ENCODE measurements around the gene NME1. TPM values are rescaled to one million over a fixed set of nuclear protein-coding genes. Genes with fewer than 3 reads are reported as not detected.
"Not testable (repeated sequence)": the region's sequence is repeated elsewhere in the genome, so short reads cannot be mapped to it uniquely, and the experiment has no call there.

NME1 gene
- total RNA-seq, 4 donors from 2014 or later, result 8.7 to 50.4 (median 20.2) TPM

- WGBS, 2 donors (ENCODE audit: low coverage in 1 of 2), result 1% methylated on average over 53 of the region's 98 CpGs; no CpG with 5 or more reads in 1 of the 2 donors
- H3K9me3 ChIP-seq, result no peaks in the 10 kb centered on the region
- H3K27ac ChIP-seq, result peak within 1 kb of the TSS; percentile 97 to 98 (median 98)
- in situ Hi-C loops (cut with MboI; ENCODE audit: low pct_ligation_motif_present in 1 of 4, low pct_unique_long_range_greater_than_20kb in 1 of 4, low sequenced_read_pairs in 3 of 4) (loop anchor here in 2 of 4 donors (25.0 kb wide), 1 partner anchor 304 kb away; the partner anchor contains the start of gene TOB1 (in 2 of the 2)), intact Hi-C loops (cut with DNase I; ENCODE audit: low total_unique reads) (no loop called here)
- peaks cover 0 to 9% (median 2%) of the 10 kb centered on the region in 4 donors for H3K36me3 ChIP-seq
- H3K27me3 ChIP-seq, result no peaks in the 10 kb centered on the region
- DNase-seq, result peak; percentile 95
- peak within 1 kb of the TSS; percentile 70 to 100 (median 92) for H3K4me3 ChIP-seq
- TF ChIP-seq POLR2AphosphoS5 (IDR thresholded peaks at IDR 0.05), result peak; percentile 68 to 92 (median 91)
- no peak for TF ChIP-seq EP300 (IDR thresholded peaks at IDR 0.05; ENCODE audit: low read depth)
- peak; percentile 5 for TF ChIP-seq POLR2A (IDR thresholded peaks at IDR 0.05)
- TF ChIP-seq, protein P1, sequence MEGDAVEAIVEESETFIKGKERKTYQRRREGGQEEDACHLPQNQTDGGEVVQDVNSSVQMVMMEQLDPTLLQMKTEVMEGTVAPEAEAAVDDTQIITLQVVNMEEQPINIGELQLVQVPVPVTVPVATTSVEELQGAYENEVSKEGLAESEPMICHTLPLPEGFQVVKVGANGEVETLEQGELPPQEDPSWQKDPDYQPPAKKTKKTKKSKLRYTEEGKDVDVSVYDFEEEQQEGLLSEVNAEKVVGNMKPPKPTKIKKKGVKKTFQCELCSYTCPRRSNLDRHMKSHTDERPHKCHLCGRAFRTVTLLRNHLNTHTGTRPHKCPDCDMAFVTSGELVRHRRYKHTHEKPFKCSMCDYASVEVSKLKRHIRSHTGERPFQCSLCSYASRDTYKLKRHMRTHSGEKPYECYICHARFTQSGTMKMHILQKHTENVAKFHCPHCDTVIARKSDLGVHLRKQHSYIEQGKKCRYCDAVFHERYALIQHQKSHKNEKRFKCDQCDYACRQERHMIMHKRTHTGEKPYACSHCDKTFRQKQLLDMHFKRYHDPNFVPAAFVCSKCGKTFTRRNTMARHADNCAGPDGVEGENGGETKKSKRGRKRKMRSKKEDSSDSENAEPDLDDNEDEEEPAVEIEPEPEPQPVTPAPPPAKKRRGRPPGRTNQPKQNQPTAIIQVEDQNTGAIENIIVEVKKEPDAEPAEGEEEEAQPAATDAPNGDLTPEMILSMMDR (IDR thresholded peaks at IDR 0.05), result no peak
- peaks cover 7 to 24% (median 17%) of the 10 kb centered on the region in 4 donors for H3K4me1 ChIP-seq
Measured at GRCh38 chr17:51166198-51166986, 13.0 kb downstream of the NME1 start, which contains the start of gene NME2. Gene NME2 (plus strand): TSS chr17:51166411. CDS start chr17:51166831, 420 bp downstream.

- peak overlapping the region; percentile 97 to 98 (median 98) for H3K27ac ChIP-seq
- H3K4me3 ChIP-seq, result peak overlapping the region; percentile 70 to 100 (median 92)
- DNase-seq, result peak; percentile 64
- in situ Hi-C loops (cut with MboI; ENCODE audit: low pct_ligation_motif_present in 1 of 4, low pct_unique_long_range_greater_than_20kb in 1 of 4, low sequenced_read_pairs in 3 of 4) (loop anchor here in 2 of 4 donors (25.0 kb wide), 1 partner anchor 305 kb away; the partner anchor contains the start of gene TOB1 (in 2 of the 2)), intact Hi-C loops (cut with DNase I; ENCODE audit: low total_unique reads) (no loop called here)
- H3K9me3 ChIP-seq, result no peaks in the 10 kb centered on the region
- H3K36me3 ChIP-seq, result peaks cover 0 to 11% (median 3%) of the 10 kb centered on the region in 4 donors
- whole genome bisulfite sequencing, 2 donors (ENCODE audit: low coverage in 1 of 2), result 0 to 8% methylated on average over 2 to 40 of the region's 42 CpGs
- no peaks in the 10 kb centered on the region for H3K27me3 ChIP-seq
- peaks cover 7 to 24% (median 17%) of the 10 kb centered on the region in 4 donors for H3K4me1 ChIP-seq
- TF ChIP-seq POLR2AphosphoS5 (IDR thresholded peaks at IDR 0.05) (peak in 1 of 3 donors; percentile 4), EP300 (IDR thresholded peaks at IDR 0.05; ENCODE audit: low read depth) (no peak)
- TF ChIP-seq, protein P1 (IDR thresholded peaks at IDR 0.05), result peak; percentile 72 to 87 (median 74)
Measured at GRCh38 chr17:51166987-51167931, 13.9 kb downstream of the NME1 start.

DNA sequence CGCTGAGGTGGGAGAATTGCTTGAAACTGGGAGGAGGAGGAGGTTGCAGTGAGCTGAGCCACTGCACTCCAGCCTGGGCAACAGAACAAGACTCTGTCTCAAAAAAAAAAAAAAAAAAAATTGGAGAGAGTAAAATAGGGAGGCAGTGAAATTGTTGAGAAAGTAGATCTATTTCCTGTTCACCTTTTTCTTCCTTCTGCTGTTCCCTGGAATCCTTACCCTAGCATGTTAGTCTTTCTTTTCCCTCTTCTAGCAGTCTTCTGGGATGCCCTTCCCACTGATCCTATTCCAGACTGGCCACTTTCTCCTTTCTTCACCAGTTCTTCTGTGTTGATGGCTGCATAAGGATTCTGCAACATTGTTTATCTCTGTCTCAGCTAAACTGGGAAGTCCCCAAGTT lies 16.0 kb downstream of the NME1 start:
- intact Hi-C loops (cut with DNase I; ENCODE audit: low total_unique reads) (no loop called here), in situ Hi-C loops (cut with MboI; ENCODE audit: low pct_ligation_motif_present in 1 of 4, low pct_unique_long_range_greater_than_20kb in 1 of 4, low sequenced_read_pairs in 3 of 4) (loop anchor here in 2 of 4 donors (25.0 kb wide), 1 partner anchor 307 kb away; the partner anchor contains the start of gene TOB1 (in 2 of the 2))

DNA sequence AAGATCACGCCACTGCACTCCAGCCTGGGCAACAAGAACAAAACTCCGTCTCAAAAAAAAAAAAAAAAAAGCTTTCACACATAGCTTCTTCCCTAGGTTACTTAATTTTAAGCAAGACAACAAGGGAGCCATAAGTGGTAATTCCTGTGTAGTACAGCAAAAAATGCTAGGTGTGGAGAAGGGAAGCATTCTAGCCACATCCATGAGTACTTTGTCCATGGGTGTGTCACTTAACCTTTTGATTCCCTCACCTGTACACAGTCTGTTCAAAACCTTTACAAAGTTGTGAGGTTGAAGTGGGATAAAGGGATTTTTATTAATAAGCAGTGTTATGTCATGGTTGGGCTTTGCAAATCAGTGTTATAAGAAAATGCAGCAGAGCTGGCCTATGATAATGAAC lies 17.4 kb downstream of the NME1 start:
- H3K36me3 ChIP-seq, result peaks cover 0 to 11% (median 3%) of the 10 kb centered on the region in 4 donors
- H3K27ac ChIP-seq, result peak overlapping the region in 1 of 4 donors; percentile 6
- H3K4me1 ChIP-seq, result peaks cover 0 to 18% (median 12%) of the 10 kb centered on the region in 4 donors
- 79 to 94% methylated on average over 2 of the region's 2 CpGs for WGBS, 2 donors (ENCODE audit: low coverage in 1 of 2)
- H3K9me3 ChIP-seq, result no peaks in the 10 kb centered on the region
- no peaks in the 10 kb centered on the region for H3K27me3 ChIP-seq
- TF ChIP-seq, protein P1 (IDR thresholded peaks at IDR 0.05), result no peak
- no peak for TF ChIP-seq POLR2AphosphoS5 (IDR thresholded peaks at IDR 0.05)
- TF ChIP-seq POLR2A (IDR thresholded peaks at IDR 0.05), result no peak
- TF ChIP-seq EP300 (IDR thresholded peaks at IDR 0.05; ENCODE audit: low read depth), result no peak
- no peak overlapping the region for H3K4me3 ChIP-seq
- in situ Hi-C loops (cut with MboI; ENCODE audit: low pct_ligation_motif_present in 1 of 4, low pct_unique_long_range_greater_than_20kb in 1 of 4, low sequenced_read_pairs in 3 of 4), result loop anchor here in 2 of 4 donors (25.0 kb wide), 1 partner anchor 308 kb away; the partner anchor contains the start of gene TOB1 (in 2 of the 2)
- no peak for DNase-seq
- intact Hi-C loops (cut with DNase I; ENCODE audit: low total_unique reads), result no loop called here

More for the DNA sequence above, 16.0 kb downstream of the NME1 start:
- Histone ChIP-seq H3K4me1 (peaks cover 7 to 24% (median 17%) of the 10 kb centered on the region in 4 donors), H3K27ac (no peak overlapping the region), H3K9me3 (no peaks in the 10 kb centered on the region), H3K27me3 (no peaks in the 10 kb centered on the region), H3K36me3 (peaks cover 0 to 11% (median 3%) of the 10 kb centered on the region in 4 donors), H3K4me3 (no peak overlapping the region)
- 83 to 93% methylated on average over 1 of the region's 1 CpG for WGBS, 2 donors (ENCODE audit: low coverage in 1 of 2)
- TF ChIP-seq POLR2AphosphoS5 (IDR thresholded peaks at IDR 0.05) (no peak), EP300 (IDR thresholded peaks at IDR 0.05; ENCODE audit: low read depth) (no peak)
- DNase-seq, result no peak

DNA sequence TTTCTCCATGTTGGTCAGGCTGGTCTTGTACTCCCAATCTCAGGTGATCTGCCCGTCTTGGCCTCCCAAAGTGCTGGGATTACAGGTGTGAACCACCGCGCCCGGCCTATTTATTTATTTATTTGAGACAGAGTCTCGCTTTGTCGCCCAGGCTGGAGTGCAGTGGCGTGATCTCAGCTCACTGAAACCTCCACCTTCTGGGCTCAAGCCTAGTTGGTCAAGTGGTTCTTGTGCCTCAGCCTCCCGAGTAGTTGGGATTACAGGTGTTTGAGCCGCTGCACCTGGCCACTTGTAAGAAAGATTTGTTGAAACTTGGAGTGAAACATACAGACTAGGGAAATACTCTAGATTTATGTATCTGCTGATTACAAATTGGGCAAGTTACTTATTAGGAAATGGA lies 18.7 kb downstream of the NME1 start:
- H3K27me3 ChIP-seq; H3K9me3 ChIP-seq; intact Hi-C loops (cut with DNase I; ENCODE audit: low total_unique reads); H3K27ac ChIP-seq; H3K4me3 ChIP-seq; DNase-seq: not testable (repeated sequence)
- Histone ChIP-seq H3K4me1 (peaks cover 0 to 16% (median 9%) of the 10 kb centered on the region in 4 donors), H3K36me3 (peaks cover 0 to 11% (median 3%) of the 10 kb centered on the region in 4 donors)
- 80 to 97% methylated on average over 6 to 9 of the region's 9 CpGs for WGBS, 2 donors (ENCODE audit: low coverage in 1 of 2)
- in situ Hi-C loops (cut with MboI; ENCODE audit: low pct_ligation_motif_present in 1 of 4, low pct_unique_long_range_greater_than_20kb in 1 of 4, low sequenced_read_pairs in 3 of 4), result loop anchor here in 2 of 4 donors (25.0 kb wide), 1 partner anchor 310 kb away; the partner anchor contains the start of gene TOB1 (in 2 of the 2)

Measured in transverse colon (tissue), 4 donors.